ENCODE results near the gene SYTL2. TPM values are rescaled to one million over a fixed set of nuclear protein-coding genes. Genes with fewer than 3 reads are reported as not detected.
A peak's percentile ranks its signal among the peaks of the same experiment; 100 is the strongest.

SYTL2 gene
- total RNA-seq, 1 experiment from 2014 or later = 5.2 TPM

DNA sequence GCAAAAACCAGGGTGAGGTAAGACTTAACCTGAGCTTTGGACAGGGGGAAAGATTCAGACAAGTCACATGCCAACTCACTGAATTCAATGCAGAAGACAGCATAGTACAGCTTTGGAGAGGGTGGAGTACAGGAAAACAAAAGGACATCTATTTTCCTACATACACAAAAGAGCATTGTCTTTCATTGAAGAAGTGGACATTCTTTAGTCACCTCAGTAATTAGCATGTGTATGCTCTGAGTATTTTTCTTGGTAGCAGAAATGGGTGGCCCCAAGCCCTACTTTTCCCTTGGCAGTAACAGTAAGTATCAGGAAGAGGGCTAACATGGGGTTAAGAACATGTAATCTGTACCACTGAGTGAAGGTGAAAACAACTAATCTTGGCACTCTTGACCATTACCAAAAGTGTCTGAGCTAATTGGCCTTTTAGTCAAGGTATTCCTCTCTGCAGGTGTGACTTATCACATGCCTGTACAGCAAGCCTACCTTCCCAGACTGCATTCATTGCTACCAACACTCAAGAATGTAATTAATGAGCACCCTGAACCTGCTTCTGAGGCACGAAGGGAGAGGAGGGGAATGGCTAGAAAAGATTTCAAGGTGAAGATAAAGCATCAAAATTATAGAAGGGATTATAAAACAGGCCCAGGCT lies 33.9 kb downstream of the SYTL2 start:
- H3K9me3 ChIP-seq (ENCODE audit: control insufficient read depth, low read depth, low read length) = no peaks in the 10 kb centered on the region
- H3K9me3 Mint-ChIP-seq = peaks cover 0 to 3% of the 10 kb centered on the region in 2 experiments; a peak in 3 of 5 replicates
- H3K4me2 ChIP-seq (ENCODE audit: insufficient read depth, insufficient read length, low read length) = no peak overlapping the region
- H3K14ac ChIP-seq (ENCODE audit: insufficient read depth, low read length) = no peak overlapping the region
- peaks cover 14 to 24% of the 10 kb centered on the region in 2 experiments for H3K4me1 Mint-ChIP-seq
- H4K91ac ChIP-seq (ENCODE audit: insufficient read length, low read depth, low read length) = no peak overlapping the region
- H3K4ac ChIP-seq (ENCODE audit: low read depth, low read length) = no peak overlapping the region
- no peak overlapping the region for H2AK5ac ChIP-seq (ENCODE audit: insufficient read length, low read length)
- H3K23me2 ChIP-seq (ENCODE audit: insufficient read length, low read depth, low read length, poor library complexity, severe bottlenecking) = no peaks in the 10 kb centered on the region
- H3K79me1 ChIP-seq (ENCODE audit: insufficient read depth, low read depth, low read length, poor library complexity, severe bottlenecking) = no peaks in the 10 kb centered on the region
- H3T11ph ChIP-seq (ENCODE audit: low read length) = no peak overlapping the region
- WGBS (ENCODE audit: extremely low coverage, insufficient read length, low lambda C conversion rate) = no CpG with 5 or more reads among the region's 1 CpG
- H3K27me3 Mint-ChIP-seq (ENCODE audit: low read depth) = no peaks in the 10 kb centered on the region; the same call in 1 of the 2 replicates
- no peaks in the 10 kb centered on the region for H3K79me2 ChIP-seq (ENCODE audit: insufficient read depth, low read length)
- DNase-seq = no peak
- H4K20me1 ChIP-seq (ENCODE audit: control insufficient read depth, insufficient read depth, insufficient read length) = no peaks in the 10 kb centered on the region
- H3K27me3 ChIP-seq (ENCODE audit: insufficient read depth, low read length) = no peaks in the 10 kb centered on the region
- H2BK12ac ChIP-seq (ENCODE audit: insufficient read length, low read depth, low read length) = no peak overlapping the region
- H3K56ac ChIP-seq (ENCODE audit: insufficient read length, low read depth, low read length) = no peak overlapping the region
- H2BK120ac ChIP-seq (ENCODE audit: low read depth, low read length, poor library complexity, severe bottlenecking) = no peak overlapping the region
- no peak overlapping the region for H4K8ac ChIP-seq (replicated peaks; ENCODE audit: insufficient read length, low read depth, low read length)
- peaks cover 15% of the 10 kb centered on the region; the same call in 1 of the 2 replicates for H3K4me1 ChIP-seq (ENCODE audit: insufficient read depth, low read length)
- H3K23ac ChIP-seq (ENCODE audit: insufficient read length, low read depth, low read length) = peak overlapping the region; percentile 95
- no peak overlapping the region for H2BK5ac ChIP-seq (ENCODE audit: insufficient read length, low read length)
- peaks cover 0 to 10% (median 1%) of the 10 kb centered on the region in 3 experiments; a peak in 2 of 7 replicates for H3K36me3 Mint-ChIP-seq (ENCODE audit: insufficient read depth in 1 of 3, low read depth in 3 of 3)
- no peak overlapping the region for H3K27ac ChIP-seq (ENCODE audit: insufficient read length, low read depth, low read length)
- no peak overlapping the region for H2AFZ ChIP-seq (ENCODE audit: low read length)
- no peak overlapping the region for H2BK20ac ChIP-seq (ENCODE audit: low read depth, low read length, poor library complexity, severe bottlenecking)
- H3K18ac ChIP-seq (ENCODE audit: insufficient read length, low read depth, low read length) = peak overlapping the region; percentile 25
- no peak overlapping the region for H3K4me3 Mint-ChIP-seq
- TF ChIP-seq, protein P1, sequence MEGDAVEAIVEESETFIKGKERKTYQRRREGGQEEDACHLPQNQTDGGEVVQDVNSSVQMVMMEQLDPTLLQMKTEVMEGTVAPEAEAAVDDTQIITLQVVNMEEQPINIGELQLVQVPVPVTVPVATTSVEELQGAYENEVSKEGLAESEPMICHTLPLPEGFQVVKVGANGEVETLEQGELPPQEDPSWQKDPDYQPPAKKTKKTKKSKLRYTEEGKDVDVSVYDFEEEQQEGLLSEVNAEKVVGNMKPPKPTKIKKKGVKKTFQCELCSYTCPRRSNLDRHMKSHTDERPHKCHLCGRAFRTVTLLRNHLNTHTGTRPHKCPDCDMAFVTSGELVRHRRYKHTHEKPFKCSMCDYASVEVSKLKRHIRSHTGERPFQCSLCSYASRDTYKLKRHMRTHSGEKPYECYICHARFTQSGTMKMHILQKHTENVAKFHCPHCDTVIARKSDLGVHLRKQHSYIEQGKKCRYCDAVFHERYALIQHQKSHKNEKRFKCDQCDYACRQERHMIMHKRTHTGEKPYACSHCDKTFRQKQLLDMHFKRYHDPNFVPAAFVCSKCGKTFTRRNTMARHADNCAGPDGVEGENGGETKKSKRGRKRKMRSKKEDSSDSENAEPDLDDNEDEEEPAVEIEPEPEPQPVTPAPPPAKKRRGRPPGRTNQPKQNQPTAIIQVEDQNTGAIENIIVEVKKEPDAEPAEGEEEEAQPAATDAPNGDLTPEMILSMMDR (conservative IDR thresholded peaks at IDR 0.05) = no peak
- peak overlapping the region; percentile 19 to 85 (median 56); a peak in 2 of 7 replicates for H3K27ac Mint-ChIP-seq
- no peak overlapping the region for H3K9ac ChIP-seq (ENCODE audit: extremely low read depth, insufficient read length, low read length)
- H2BK15ac ChIP-seq (ENCODE audit: low read depth, low read length) = no peak overlapping the region
- no peak overlapping the region for H4K5ac ChIP-seq (ENCODE audit: insufficient read length, low read depth, low read length)
